C4-2B (cell line): Measurements from ENCODE around the gene ASCC3.
A peak's percentile ranks its signal among the peaks of the same experiment; 100 is the strongest.

ENCODE experiments used
- ZFX ChIP-seq: fragments of 450-650 bp; IDR thresholded peaks from 2 replicates; pipeline ENCODE4 v1.6.1; 2017
- TF ChIP-seq, protein P1 (sequence below): fragments of 450-650 bp; conservative IDR thresholded peaks from 2 replicates; pipeline ENCODE4 v1.5.1; 2017; ENCODE audit warnings: mild to moderate bottlenecking

DNA sequence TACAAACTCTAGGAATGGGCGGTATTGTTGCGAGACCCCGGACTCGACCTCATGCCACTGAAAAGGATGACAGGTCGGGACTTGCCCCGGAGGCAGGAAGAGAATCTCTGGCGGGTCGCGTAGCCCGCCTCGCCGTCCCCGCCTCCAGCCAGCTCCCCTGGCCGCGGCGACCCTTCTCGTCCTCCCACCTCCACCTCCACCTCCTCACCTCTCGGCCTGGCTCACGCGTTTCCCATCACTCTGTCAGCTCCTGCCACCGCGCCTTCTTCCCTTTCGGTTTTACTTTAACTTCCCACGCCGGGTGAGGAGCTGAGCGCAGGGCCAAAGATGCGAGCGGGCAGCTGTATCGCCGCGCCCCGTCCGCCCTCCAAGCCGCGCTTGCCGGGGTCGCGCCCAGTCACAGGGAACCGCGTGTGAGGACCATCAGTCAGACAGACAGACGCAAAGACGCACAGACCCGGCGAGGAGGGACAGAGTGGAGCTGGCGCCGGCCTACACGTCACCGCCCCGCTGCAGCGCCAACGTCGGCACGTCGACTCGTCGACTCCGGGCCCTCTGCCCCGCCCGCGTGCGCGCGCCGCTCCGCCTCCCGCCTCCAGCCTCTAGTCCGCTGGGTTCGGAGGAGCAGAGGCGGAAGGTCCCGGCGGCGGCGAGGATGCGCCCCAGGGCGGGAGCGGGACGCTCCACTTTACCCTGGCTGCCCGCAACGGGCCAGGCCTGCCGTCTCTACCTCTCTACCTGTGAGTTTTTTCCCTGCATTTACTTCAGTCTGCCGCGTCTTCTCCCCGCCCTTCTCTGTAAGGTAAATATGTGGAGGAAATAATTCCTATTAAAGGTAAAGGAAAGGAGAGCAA is at the start of gene ASCC3:
- TF ChIP-seq, protein P1, sequence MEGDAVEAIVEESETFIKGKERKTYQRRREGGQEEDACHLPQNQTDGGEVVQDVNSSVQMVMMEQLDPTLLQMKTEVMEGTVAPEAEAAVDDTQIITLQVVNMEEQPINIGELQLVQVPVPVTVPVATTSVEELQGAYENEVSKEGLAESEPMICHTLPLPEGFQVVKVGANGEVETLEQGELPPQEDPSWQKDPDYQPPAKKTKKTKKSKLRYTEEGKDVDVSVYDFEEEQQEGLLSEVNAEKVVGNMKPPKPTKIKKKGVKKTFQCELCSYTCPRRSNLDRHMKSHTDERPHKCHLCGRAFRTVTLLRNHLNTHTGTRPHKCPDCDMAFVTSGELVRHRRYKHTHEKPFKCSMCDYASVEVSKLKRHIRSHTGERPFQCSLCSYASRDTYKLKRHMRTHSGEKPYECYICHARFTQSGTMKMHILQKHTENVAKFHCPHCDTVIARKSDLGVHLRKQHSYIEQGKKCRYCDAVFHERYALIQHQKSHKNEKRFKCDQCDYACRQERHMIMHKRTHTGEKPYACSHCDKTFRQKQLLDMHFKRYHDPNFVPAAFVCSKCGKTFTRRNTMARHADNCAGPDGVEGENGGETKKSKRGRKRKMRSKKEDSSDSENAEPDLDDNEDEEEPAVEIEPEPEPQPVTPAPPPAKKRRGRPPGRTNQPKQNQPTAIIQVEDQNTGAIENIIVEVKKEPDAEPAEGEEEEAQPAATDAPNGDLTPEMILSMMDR = no peak
- peak; percentile 52; the same call in 1 of the 2 replicates for TF ChIP-seq ZFX
